ENCODE results near the gene SLC25A13. TPM values are rescaled to one million over a fixed set of nuclear protein-coding genes. Genes with fewer than 3 reads are reported as not detected.
"Not testable (repeated sequence)": the region's sequence is repeated elsewhere in the genome, so short reads cannot be mapped to it uniquely, and the experiment has no call there.

Gene SLC25A13, protein sequence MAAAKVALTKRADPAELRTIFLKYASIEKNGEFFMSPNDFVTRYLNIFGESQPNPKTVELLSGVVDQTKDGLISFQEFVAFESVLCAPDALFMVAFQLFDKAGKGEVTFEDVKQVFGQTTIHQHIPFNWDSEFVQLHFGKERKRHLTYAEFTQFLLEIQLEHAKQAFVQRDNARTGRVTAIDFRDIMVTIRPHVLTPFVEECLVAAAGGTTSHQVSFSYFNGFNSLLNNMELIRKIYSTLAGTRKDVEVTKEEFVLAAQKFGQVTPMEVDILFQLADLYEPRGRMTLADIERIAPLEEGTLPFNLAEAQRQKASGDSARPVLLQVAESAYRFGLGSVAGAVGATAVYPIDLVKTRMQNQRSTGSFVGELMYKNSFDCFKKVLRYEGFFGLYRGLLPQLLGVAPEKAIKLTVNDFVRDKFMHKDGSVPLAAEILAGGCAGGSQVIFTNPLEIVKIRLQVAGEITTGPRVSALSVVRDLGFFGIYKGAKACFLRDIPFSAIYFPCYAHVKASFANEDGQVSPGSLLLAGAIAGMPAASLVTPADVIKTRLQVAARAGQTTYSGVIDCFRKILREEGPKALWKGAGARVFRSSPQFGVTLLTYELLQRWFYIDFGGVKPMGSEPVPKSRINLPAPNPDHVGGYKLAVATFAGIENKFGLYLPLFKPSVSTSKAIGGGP
- 22.1 TPM for total RNA-seq

DNA sequence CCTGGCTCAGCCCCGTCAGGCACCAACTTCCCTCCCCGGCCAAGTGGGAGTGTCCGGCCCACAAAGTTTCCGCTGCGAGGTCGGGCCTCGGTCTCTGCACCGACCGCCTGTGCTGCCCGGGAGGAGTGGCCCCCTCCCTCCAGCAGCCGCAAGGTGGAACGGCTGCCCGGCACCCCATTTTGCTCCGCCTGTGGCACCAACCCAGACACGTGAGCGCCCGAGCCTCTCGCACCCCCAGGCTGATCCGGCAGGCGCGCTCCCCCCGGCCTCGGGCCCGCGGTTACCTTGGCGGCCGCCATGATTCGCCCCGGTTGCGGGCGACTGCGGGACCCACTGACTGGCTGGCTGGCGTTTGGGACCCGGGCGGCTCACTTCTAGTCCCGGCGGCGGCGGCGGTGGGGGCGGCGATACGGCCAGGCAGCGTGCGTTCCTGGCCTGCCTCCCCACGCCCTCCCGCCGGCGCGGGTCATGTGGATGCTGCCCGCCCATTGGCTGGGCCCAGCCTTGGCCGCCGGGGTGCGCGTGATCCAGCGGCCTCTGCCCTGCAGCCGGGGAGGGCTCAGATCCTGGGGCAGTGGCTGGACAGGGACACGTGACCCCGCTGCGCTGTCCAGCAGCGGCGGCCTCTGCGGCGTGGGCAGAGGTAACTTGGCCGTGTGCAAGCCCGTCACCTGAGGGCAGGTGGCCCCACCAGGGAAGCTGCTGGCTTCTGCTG is at the start of gene SLC25A13:
Gene SLC25A13, minus strand, starts transcription at position 441 of the 715 bp plus-strand sequence. Its CDS starts 142 bp downstream, at position 299.
- DNase-seq = peak; percentile 87

DNA sequence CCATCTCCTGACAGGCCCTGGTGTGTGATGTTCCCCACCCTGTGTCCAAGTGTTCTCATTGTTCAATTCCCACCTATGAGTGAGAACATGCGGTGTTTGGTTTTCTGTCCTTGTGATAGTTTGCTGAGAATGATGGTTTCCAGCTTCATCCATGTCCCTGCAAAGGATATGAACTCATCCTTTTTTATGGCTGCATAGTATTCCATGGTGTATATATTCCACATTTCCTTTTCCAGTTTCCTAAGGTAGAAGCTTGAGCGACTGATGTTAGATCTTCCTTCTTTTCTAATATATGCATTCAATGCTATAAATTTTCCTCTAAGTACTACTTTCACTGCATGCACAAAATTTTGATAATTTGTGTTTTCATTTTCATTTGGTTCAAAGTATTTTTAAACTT is 44.0 kb upstream of the SLC25A13 start:
- not testable (repeated sequence) for DNase-seq

DNA sequence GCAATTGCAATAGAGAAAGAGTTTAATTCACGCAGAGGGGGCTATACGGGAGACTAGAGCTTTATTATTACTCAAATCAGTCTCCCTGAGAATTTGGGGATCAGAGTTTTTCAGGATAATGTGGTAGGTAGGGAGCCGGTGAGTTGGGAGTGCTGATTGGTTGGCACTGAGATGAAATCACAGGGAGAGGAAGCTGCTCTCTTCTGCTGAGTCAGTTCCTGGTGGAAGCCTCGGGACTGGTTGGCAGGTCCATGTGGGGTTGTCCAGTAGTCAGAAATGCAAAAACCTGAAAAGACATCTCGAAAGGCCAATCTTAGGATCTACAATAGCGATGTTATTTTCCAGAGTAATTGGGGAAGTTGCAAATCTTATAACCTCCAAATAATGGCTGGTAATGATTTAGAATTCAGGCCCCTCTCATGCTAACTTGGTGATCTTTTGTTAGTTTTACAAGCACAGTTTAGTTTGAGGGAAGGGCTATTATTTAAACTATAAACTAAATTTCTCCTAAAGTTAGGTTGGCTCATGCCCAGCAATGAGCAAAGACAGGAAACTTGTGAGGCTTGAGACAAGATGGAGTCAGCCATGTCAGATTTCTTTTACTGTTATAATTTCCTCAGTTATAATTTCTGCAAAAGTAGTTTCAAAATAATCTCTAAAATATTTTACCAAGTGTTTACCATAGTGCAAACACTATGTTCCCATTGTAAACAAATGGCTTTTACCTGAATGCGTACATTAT is 39.4 kb upstream of the SLC25A13 start:
- no peak for DNase-seq

DNA sequence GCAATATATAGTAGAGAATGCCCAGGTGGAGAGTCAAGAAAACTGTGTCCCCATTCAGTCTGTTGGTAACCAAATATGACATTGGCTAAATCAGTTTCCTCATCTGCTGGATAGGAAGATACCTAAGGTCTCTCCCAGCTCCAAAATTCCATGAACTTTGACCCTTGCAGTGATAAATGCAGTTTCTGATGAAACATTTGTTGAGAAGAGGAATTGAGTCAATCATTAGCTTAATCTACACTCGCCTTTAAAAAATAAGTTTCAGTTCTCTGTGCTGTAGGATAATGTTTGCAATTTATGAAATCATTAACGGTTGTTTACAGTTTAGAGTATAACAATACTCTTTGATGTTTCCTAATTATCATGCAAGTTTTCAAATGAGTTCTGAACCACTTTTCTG is 38.0 kb upstream of the SLC25A13 start:
- no peak for DNase-seq

DNA sequence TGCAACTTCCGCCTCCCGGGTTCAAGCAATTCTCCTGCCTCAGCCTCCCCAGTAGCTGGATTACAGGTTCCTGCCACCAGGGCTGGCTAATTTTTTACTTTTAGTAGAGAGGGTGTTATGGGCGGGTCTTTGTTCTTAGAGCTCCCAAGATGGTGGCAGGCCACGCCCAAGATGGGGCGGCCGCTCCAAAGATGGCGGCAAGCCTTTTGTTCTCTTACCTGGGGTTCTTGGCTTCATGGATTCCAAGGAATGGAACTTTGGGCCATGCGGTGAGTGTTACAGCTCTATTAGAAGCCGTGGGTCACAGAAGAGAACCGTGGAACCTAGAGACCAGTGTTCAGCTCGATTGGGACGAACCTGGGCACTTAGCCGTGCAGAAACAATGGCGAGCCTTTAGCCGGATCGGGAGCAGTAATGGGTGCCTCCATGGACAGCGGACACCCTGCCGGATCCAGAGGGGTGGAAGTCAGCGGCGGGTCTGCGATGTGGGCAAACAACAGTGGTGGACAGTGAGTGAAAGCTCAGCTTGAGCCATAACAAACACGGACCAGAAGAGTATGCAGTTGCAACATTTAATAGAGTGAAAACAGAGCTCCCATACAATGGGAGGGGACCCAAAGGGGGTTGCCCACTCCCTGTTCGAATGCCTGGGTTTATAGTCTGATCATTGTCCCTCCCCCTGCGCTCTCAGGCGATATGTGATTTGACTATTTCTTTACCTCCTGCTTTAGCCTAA is 36.5 kb upstream of the SLC25A13 start:
- DNase-seq = not testable (repeated sequence)

DNA sequence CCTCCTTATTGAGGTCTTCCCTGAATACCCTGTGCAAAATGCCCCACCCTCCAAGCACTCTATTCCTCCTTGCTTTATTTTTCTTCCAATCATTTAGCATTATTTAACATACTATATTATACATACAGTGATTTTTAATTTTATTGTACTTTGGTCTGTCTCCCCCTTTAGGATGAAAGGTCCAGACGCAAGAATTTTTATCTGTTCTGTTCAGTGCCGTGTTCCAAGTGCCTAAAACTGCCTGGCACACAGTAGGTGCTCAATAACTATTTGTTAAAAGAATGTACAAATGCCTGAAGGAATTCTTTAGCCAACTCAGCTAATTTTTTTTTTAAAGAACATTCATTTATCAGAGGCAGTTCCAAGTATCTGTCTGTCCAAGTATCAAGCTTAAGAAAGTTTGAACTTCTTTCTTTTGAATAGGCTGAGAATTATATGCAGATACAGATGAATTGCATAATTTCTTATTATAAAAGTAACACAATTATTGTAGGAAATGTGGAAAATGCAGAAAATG is 34.1 kb upstream of the SLC25A13 start:
- no peak for DNase-seq

DNA sequence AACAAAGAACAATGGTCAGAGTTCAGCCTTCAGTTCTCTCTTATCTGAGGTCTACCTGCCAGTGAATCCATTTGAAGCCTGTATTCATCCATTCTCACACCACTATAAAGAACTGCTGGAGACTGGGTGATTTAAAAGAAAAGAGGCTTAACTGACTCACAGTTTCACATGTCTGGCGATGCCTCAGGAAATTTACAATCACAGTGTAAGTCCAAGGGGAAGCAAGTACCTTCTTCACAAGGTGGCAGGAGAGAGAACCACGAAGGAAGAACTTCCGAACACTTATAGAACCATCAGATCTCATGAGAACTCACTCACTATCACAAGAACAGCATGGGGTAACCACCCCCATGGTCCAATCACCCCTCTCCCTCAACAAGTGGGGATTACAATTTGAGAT is 33.0 kb upstream of the SLC25A13 start:
- DNase-seq = no peak

DNA sequence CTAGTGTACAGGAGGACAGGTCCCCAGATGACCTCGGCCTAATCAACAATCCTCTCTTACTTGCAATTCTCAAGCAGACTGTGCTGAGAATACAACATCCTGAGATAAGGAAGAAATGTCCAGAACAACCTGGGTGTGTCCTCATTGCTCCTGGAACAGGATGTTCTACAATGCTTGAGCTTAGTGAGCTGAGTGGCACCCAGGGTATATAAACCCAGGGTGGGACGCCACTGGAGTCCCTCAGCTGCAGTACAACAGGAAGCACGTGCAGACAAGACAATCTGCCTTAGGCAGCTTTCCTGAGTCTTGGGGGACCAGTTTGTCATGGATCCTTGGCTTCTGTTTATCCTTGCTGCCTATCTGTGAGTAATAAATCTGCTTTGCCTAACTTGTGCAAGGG is 27.7 kb upstream of the SLC25A13 start:
- DNase-seq = no peak

DNA sequence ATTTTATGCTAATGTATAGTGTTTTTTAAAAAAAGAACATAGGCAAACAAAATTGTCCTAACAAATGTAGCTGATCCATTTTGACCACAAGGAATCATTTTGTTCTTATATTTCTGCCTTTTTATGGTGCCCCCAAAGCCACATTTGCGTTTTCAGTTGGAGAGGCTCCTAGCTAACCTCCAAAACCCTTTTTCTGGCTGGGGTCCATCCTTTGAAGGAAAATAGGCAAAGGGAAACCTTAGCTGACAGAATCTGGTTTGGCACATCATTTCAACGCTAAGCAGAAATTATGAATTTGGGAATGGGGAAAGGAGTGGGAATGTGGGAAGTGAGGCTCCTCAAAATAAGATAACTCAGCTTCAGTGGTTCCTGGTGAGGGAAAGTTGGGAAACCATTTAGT is 25.6 kb upstream of the SLC25A13 start:
- DNase-seq = no peak

DNA sequence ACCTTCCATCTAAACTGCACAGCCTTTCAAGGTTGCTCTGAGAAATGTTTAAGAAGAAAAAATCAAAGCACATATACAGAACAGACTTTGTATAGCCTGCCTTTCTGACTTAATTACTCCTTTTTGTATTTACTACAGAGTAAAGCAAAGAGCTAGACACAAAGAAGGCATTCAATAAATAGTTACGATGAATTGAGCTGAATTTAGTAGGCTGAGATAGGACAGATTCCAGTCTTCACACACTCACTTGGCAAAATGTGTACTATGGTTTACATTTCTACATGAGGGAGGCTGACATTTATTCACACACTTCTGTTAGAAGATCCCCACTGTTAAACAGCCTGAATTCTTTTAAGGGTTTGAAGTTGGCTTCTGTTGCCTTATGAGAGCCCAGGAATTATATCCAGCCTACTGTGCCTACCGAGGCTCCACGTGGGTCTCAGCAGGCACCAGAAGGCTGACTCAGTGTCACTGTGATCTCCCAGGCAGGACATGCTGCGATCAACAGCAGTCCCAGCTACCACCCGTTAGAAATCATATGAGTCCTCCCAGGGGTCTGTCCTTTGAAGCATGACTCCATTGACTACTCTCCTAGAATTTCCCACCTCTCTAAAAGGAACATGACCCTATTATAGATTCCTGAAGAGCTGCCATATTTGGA is 24.5 kb upstream of the SLC25A13 start:
- DNase-seq = no peak

DNA sequence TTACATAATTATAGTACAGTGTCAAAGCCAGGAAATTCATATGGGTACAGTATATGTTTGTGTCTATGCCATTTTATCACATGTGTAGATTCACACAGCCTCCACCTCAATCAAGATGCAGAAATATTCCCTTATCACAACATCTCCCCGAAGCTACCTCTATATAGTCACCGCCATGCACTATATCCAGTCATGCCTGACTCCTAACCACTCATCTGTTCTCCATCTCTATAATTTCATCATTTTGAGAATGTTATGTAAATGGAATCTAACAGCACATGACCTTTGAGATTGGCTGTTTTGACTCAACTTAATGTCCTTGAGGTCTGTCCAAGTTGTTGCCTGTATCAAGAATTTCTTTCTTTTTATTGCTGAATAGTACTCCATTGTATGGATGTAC is 22.3 kb upstream of the SLC25A13 start:
- no peak for DNase-seq

DNA sequence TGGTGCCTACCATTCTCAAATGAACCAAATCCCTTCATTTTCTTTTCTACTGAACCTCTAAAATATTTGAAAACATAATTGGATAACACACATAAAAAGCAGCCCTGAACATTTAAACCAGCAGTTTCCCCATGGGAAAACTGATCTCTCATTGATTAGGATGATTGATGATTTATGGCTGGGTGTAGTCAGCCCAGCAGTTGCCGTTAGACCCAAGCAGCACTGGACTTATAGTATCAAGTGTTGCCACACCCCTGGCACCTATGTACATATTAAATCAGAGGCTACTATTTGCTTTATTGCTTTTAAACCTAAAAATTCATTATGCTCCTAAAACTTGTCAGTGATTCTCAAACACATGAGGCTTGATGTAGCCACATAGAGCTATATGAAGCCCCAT is 20.2 kb upstream of the SLC25A13 start:
- no peak for DNase-seq

DNA sequence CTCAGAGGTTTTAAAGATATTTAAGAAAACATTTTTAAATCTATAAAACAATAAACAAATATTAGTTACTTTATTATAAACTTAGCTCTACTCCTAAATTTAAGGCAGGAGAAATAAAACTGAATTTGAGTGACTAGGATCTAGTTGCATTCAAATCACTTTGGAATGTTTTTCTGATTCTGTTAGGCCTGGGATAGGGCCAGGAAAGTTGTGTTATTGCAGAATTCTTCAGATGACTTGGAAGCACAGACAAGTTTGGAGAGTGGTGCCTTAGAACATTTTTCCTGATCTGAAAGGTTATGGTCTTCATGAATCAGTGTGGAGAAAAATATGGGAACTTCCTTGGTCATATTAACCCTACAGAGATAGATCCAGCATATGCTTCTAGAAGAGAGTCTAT is 15.6 kb upstream of the SLC25A13 start:
- DNase-seq = no peak

DNA sequence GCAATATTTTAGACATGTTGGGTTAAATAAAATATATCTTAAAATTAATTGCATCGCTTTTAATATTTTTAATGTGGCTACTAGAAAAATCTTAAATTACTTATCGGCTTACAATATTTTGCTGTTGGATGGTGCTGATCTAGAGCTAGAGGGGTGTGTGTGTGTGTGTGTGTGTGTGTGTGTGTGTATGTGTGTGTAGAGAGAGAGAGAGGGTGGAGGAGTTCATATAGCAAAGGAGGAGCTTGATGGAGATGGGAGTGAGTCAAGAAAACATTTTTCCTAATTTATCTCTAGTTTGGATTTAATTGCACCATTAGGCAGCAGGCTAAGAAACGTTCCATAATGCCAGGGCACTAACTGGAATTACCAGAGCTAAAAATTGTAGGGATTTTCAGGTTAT is 10.4 kb upstream of the SLC25A13 start:
- DNase-seq = no peak

DNA sequence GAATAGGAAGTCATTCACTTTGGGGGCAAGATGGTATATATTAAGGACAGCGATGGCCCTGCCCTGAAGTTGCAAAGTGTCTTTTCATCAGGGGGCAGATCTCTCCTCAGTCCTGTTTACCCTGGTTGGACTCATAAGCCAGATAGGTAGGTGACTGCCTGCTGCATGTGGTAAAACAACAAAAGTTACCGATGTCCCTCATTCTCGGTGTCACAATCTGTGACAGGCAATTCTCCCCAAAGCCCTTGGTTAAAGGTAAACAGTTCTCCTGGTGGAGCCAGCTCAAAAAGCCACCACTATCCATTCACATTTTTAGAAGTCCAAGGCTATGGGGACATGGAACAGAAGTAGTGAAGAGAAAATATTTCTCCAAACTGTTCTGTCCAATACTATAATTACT is 9.9 kb upstream of the SLC25A13 start:
- DNase-seq = no peak

DNA sequence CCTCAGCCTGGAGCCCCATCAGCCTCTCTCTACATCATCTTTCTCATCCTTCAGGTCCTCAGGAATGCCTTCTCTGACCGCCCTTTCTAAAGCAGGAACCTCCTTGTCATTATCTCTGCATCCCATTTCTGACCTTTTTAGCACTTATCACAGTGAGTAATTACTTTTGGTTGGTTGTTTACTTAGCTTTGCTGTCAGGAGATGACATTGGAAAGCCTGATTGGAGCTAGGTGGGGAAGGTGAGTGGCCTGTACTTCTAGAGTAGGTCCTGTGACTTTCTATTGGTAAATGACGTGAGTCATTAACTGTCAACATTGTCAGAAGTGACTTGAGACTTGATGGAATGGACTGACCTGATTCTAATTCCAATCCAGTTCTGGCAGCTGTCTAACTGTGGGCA is 9.3 kb upstream of the SLC25A13 start:
- no peak for DNase-seq

DNA sequence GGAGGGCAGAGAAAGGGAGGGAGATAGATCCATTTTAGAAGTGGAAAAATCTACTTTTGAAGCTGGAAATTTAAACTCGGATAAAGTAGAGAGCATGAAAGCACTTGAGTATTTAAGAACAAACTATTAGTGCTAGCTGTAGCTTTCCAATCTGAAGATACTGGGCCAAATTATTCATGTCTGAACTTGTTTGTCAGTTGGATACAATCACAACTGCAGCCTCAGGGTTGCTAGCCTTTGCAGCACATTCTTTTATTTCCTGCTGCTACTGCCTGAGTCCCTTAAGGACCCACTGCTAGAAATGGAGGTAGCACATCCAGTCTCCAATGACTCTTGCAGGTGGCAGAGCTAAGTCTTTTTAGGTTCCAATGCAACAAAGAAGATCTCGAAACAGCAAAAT is 8.3 kb upstream of the SLC25A13 start:
- DNase-seq = no peak

DNA sequence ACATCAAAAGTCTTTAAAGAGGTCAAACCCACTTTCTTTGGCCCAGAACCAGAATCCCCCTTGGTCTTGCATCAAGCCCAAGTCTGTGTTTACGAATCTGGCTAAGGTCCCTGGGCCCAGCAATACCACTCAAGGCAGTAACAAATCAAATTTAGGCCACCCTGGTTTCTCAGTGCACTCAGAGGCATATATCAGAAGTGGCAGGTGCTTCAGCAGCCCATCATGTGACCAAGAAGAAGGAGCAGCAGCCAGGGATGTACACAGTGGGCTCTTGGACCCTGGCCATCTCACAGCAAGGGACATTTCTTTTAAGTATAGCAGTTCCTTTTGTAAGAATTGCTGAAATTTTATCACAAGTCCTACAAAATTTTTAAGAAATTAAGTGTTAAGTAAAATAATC is 7.3 kb upstream of the SLC25A13 start:
- no peak for DNase-seq

DNA sequence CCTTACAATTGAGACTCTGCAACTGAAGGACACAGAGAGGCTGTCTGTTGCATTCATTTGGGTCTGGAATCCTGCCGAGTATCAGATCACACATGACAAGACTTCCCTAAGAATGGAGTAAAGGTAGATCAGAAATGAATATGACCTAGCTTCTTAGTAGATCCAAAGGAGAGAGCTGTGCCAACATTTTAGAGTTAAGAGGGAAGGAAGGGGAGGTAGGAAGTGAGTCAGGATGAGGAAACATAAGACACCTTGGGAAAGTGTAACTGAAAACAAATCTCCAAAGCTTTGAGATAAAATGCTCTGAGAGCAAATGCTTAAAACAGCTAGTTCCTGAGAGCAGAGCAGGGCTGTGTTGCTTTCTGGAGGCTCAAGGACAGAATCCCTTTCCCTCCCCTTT is 6.1 kb upstream of the SLC25A13 start:
- no peak for DNase-seq

DNA sequence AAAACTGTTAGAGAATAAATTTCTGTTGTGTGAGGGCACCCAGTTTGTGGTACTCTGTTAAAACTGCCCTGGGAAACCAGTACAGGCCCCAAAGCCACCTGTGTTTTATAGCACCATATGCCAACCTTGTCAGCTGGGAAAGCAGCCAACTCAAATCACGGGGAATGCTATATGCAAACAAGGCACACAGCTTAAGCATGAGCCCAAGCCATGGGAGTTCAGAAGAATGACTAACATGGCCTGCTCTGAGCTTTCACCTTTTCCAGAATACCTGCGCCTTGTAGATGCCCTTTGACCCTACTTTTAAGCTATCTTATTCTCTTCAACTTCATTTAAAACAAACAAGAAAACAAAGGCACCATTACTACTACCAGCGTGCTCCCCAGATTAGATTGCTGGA is 5.5 kb upstream of the SLC25A13 start:
- DNase-seq = no peak

DNA sequence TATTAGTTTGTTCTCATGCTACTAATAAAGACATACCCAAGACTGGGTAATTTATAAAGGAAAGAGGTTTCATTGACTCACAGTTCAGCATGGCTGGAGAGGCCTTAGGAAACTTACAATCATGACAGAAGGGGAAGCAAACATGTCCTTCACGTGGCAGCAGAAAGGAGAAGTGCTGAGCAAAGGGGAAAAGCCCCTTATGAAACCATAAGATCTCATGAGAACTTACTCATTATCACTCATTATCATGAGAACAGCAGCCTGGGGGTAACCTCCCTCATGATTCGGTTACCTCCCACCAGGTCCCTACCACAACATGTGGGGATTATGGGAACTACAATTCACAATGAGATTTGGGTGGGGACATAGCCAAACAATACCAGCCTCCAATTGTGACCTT is 4.9 kb upstream of the SLC25A13 start:
- not testable (repeated sequence) for DNase-seq

All from tongue (tissue), 2 donors.